ENCODE measurements around the gene SPSB1.

The SPSB1 gene

DNA sequence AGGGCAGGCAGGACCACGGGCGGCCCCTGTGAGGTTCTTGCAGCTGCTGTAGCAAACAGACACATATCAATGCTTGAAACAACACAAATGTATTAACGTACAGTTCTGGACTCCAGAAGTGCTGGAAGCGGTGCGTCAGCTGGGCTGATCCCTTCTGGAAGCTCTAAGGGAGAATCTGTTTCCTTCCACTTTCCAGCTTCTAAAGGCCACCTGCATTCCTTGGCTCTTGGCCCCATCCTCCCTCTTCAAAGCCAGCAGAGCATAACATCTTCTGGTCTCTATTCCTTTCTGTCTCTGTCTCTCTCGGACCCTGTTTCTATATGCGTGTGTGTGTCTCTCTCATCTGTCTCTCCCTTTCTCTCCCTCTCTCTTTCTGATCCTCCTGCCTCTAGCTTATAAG, 102.3 kb downstream of the SPSB1 start:
- DNase-seq (ENCODE audit: low spot score): no peak

DNA sequence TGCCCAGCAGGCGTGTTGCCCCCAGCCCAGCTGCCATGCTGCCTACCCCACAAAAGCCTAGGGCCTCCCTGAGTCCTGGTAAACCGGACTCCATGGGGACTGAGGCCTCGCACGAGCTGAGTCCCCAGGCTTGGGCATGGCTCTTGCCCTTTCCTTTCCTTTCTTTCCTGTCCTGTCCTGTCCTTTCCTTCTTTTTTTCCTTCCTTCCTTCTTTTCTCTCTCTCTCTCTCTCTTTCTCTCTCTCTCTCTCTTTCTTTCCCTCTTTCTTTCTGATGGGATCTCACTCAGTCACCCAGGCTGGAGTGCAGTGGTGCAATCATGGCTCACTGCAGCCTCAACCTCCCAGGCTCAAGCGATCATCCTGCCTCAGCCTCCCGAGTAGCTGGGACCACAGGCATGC, 104.4 kb downstream of the SPSB1 start:
- no peak for DNase-seq (ENCODE audit: low spot score)

DNA sequence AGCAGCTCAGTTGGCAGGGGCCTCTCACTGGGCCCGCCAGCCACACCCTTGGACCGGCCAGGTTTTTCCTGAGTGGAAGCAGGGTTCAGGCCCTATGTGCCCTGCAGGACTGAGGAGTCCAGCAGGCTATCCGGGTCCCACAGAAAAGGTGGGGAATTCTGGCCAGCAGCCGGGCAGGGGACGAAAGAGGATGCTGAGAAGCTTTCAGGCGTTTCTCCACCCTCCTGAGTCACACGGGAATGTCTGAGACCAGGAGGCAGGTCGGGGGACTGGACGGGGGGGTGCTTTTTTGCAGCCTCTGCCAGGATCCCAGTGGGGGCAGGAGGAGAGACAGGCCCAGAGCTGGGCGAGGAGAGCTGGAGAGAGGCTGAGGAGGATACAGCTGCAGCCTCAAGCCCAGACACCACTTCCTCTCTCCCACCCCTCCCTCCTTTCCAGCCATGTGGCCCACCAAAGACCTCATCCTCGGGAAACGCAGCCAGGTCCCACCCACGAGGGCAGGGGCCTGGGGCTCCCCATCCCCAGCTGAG, 105.4 kb downstream of the SPSB1 start:
- DNase-seq (ENCODE audit: low spot score): no peak

DNA sequence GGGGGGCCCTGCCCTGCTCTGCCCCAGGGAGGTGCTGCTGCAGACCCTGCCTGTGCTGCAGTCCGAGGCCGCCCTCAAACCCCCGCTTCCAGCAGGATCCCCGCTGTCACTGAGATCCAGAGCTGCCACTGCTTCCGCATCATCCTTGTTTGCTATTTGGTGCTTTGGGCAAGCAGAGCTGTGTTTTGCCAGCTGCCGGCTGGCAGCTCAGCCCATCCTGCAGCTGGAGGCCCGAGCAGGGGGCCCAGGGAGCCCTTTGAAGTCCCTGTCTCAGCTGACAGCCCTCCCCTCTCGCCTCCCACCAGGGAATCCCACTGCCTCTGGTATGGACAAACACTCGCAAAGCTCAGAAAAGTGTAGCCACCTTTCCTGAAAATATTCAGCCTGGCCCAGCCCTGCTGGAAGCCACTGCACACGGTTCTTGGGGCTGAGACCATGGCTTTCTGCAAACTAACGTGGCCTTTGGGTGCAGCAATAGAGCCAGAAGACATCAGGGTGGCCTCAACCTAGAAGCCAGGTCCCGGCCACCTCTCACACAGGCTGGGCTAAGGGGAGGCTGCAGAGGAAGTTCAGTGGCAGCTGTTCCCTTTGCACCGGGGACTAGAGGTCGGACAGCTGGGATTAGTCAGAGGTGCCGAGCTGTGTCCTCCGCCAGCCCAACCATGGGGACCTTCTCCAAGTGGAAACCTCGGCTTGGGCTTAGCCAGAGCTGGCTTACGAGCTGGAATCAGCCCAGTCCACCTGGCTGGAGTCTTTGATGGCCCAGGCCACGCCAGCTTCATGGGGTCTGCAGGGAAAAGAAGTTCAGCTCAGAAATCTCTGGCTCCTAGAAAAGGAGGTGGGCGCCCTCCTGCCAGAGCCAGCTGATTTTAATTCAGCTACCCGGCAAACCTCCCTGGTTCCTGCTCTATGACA, 107.1 kb downstream of the SPSB1 start:
- DNase-seq (ENCODE audit: low spot score): no peak

DNA sequence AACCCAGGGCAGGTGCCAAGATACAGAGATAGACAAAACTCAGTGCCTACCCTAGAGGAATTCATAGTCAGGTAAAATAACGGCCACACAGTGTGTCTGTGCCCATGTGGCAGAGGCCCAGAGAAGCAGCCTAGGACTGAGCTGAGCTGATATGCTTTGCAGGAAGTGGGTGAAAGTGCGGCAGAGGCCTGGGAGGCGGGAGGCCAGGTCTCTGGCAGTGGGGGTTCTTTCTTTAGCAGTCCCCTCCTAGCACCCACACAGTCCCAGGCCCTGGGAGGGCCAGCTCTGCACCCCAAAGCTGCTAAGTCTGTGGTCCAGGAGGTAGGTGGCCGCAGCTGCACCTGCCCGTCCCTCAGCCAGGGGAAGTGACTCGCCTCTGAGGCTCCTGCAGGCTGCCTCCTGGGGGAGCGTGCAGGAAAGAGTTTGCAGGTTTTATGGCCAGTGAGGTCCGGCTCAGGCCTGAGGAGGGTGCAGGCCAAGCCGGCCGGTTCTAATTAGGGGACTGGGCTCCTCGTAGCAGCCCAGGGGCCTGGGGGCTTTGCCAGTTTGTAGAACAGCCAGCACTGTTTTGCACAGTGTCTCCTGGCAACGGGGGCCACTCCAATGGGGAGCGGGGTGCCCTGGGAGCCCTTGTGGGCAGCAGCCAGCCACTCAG, 107.9 kb downstream of the SPSB1 start:
- no peak for DNase-seq (ENCODE audit: low spot score)

DNA sequence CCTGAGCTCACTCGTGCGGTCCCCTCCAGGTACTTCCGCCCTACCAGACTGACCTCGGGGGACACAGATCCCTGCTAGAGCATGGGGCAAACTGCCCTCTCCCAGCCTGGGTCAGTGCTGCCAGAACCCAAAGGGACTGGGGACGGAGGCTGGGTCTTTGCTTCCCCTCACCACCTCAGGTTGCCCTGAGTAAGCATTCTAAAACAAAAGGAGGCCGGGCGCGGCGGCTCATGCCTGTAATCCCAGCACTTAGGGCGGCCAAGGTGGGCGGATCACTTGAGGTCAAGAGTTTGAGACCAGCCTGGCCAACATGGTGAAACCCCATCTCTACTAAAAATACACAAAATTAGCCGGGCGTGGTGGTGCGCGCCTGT, 108.4 kb downstream of the SPSB1 start:
- DNase-seq (ENCODE audit: low spot score): no peak

DNA sequence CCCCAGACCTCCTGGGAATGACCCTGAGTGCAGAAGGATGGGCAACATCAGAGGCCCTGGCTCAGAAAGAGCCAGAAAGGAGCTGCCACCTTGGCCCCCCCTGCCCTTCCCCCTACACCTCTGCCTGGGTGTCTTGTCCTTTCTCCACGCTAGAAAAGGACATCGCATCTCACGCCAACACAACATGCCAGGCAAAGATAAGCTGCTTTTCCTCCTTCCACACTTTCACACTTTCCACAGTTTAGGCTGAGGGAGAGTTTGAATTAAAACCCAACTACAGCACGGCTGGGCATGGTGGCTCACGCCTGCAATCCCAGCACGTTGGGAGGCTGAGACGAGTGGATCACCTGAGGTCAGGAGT, 109.5 kb downstream of the SPSB1 start:
- DNase-seq (ENCODE audit: low spot score): no peak

DNA sequence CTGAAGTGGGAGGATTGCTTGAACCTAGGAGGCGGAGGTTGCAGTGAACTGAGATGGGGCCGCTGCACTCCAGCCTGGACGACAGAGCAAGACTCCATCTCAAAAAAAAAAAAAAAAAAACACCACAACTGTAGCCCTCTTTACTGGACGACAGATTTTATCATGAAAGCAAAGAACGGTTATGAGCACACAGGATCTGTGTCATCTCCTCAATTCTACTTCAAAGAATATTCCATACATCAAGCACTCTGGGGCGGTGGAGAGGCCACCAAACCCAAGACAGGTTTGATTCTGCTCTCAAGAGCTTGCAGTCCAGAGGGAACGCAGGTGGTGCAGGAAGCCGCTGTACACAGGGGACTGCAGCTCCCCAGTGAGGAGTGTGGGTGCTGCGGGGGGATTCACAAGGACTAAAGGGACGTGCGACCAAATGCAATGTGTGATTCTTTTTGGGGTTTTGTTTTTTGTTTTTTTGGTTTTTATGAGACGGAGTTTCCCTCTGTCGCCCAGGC, 110.1 kb downstream of the SPSB1 start:
- no peak for DNase-seq (ENCODE audit: low spot score)

DNA sequence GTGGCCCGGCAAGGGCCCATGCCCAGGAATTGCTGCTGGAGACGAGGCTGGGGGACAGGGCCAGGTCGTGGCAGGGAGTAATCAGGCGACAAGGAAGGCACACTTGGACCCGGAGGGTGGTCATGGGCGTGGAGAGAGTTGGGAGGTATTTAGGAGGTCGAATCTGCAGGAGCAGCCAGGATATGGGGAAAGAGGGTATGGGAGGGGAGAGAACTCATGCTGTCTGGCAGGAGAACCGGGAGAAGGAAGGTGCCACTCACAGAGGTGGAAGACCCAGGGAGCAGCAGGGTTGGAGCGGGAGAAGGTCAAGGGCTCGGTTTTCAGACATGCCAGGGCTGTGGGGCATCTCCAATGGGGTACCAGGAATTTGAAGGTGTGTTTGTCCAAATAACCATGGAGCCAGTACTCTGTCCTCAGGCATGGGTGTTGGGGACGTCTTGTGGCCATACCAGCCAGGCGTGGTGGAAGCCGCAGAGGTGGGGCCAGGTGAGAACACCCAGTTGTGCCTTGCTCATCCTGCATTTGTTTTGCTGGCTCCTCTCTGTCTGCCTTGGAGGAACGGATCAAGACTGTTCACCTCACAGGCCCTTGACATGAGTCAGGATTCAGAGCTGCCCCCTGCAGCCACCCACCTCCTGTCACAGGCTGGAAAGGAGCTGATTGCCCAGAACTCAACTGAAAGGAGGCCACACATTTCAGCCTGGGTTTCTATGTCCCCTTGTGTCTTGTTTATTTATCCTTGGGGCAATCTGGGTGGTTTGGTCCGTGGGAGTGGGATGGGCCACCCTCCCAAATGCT, 111.6 kb downstream of the SPSB1 start:
- DNase-seq (ENCODE audit: low spot score): no peak

DNA sequence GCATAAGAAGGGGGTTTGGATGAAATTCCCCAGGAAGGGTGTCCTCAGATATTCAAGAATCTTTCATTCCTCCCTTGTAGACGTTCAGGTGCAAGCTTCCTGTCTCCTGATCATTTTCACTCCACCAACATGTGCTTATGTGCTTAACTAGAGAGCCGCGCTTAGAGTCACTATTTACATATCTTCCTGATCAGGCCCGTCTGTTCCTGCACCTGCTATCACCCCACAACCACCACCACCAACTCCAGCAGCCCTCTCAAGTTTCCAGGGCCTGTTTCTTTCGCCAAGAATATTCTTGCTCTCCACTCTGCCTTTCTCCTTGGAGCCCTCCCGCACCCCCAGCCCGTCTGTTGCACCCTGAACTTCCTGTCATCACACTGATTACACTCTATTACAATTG, 113.4 kb downstream of the SPSB1 start:
- DNase-seq (ENCODE audit: low spot score): no peak

DNA sequence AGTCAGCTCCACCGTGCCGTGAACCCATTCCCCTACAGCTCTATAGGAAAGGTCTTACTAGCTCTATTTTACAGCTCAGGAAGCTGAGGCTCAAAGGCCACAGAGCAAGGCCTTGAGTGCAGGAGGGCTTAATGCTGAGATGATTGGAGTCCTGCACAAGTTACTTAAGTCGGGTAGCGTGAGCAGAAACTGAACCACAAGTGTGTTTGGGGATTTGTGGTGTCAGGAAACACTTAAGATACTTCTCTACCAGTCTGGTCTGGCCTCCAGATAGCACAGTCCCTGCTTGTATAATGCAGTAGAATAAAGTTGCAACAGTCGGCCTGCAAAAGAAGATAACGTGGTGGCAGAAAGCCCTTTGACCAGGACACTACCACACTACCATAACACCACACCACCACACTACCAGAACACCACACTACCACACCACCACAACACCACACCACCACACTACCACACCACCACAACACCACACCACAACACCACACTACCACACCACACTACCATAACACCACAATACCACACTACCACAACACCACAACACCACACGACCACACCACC, 118.1 kb downstream of the SPSB1 start:
- DNase-seq (ENCODE audit: low spot score): peak; percentile 16

DNA sequence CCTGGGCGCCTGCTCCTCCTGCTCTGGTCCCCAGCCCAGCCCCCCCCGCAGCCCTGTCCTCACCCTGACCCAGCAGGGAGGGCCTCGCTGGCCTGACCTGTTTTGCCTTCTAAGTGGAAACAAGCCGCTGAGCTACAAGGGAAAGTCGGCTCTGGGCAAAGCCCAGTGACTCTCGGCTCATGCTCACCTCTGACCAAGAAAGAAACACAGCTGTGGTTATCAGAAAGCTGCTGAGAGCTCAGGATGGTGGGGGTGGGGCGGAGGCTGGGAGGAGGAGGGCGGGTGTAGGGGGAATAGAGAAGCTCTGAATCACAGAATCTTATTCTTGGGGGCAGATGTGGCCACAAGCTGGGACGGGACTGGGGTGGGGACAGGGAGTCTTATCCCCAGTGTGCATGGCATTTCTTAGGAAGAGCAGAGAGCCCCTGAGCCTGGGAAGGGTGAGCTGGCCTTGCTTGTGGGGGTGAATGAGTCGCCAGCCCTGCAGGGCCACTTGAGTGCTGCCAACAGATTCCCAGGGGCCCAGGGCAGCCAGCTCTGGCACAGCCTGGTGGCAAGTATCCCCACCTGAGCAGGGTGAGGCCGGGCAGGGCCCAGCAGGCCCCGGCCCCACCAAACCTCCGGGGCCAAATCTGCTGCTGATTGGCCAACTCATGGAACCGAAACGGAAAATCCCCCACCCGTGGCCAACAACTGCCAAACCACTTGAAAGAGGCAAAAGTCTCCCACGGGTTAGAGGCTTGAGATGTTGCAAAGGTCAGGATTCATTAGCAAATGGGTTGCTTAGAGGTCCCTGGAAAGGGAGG, 120.6 kb downstream of the SPSB1 start:
- no peak for DNase-seq (ENCODE audit: low spot score)

DNA sequence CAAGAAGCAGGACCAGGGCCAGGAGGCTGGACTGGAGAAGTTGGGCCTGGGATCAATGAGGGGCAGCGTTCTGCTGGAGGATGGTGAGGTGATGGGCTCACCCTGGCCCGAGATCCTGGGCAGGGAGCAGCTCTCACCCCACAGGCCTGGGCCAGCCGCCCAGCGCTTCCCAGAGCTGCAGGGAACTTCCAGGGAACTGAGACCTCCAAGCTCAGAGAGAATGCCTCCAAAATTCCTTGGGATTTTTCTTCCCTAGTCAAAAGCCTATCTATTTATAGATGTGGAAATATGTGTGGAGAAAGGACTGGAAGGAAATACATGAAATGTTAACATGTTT, 121.2 kb downstream of the SPSB1 start:
- DNase-seq (ENCODE audit: low spot score): no peak

DNA sequence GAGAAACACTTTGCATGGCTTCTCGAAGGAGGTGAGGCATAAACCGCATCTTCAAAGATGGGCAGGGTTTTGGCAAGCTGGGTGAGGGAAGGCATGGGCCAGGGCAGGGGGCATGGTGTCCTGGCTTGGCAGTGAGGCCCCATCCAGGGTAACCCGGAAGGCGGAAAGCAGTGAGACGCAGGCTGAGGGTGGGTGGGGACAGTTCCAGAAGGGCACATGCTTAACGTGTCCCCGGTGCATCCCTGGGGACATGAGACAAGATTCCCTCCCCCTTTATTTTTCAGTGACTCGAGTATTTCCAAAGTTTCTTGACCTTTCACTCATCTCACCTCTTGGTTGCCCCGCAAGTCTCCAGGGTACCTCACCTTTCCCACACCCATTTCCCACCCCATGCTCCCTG, 123.8 kb downstream of the SPSB1 start:
- no peak for DNase-seq (ENCODE audit: low spot score)

DNA sequence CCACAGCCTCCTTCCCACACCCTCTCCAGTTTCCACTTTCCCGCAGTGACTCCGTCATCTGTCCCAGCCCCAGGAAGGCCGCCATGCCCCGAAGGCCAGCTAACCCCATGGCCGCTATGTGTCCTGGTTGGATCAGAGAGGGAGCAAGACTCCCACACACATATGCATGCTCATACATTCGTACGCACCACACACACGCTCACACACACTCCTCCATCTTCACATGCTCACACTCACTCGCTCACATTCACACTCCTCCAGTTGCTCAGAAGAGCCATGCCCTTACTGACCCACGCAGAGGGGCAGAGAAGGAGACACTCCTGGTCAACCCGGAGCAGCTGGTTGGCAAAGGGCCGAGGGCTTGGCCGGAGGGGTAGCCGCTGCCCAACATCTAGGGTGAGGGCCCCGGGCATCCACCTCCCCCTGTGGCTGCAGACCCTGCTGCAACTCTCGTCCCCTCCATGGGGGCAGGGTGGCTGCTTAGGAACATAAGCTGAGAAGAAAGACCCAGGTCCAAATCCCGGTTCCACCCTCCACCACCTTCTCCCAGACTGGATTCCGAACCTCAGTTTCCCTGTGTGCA, 124.3 kb downstream of the SPSB1 start:
- DNase-seq (ENCODE audit: low spot score): no peak

DNA sequence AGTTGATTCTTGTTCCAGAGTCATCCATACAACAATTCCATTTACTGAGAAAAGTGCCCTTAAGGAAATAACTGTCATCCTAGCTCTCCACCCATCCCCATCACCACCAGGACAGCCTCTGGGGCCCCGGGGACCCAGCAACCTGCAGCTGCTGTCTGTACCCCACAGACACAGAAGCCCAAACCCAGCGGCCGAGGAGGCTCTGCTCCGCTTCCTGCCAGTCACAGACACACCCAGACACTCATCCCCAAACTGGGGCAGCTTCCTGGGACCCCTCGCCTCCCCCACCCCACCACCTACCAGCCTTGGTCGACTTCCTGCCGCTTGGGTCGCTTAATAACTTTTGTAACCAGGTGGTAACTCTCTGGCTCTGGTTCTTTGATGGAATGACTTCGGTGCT, 125.0 kb downstream of the SPSB1 start:
- no peak for DNase-seq (ENCODE audit: low spot score)

DNA sequence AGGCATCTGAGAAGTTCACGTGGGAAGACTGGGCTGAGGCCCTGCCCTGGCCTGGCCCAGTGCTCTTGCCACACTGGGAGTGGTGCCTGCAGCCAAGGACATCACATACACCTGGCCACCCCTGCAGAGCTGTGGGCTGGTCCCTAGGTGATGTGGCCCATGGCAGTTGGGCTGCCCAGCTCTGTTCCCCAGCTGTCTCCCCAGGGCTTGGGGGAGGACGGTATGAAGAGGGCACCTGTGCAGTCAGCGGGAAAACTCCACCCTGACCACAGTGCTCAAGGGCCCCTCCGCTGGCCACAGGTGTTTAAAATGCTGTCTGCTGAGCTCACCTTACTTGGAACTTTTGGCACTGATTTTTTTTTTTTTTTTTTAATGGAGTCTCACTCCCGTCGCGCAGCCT, 126.2 kb downstream of the SPSB1 start:
- DNase-seq (ENCODE audit: low spot score): no peak

Data from RKO (cell line).